Sigmoid colon (tissue), 7 donors: ENCODE results near the gene OR10G3. TPM values are rescaled to one million over a fixed set of nuclear protein-coding genes. Genes with fewer than 3 reads are reported as not detected.

Experiments used
- DNase-seq: peaks from one replicate; pipeline ENCODE4 v3.0.0-alpha.2; 2019
- H3K27ac ChIP-seq, 4 donors: fragments of 200-600 bp; sonication (generic); one replicate each; pipeline ENCODE4 v1.5.1; 2016 to 2019; ENCODE audit warnings: mild to moderate bottlenecking in 1 of 4
- H3K27me3 ChIP-seq, 3 donors: fragments of 200-600 bp; sonication (generic); one replicate each; pipeline ENCODE4 v1.5.1; 2019; ENCODE audit warnings: mild to moderate bottlenecking in 1 of 3
- H3K36me3 ChIP-seq, 4 donors: fragments of 200-600 bp; sonication (generic); one replicate each; pipeline ENCODE4 v1.5.1; 2016 to 2019
- H3K4me1 ChIP-seq, 4 donors: fragments of 200-600 bp; sonication (generic); one replicate each; pipeline ENCODE4 v1.5.1; 2017 to 2019
- H3K4me3 ChIP-seq, 4 donors: fragments of 200-600 bp; sonication (generic); one replicate each; pipeline ENCODE4 v1.5.1; 2017 to 2019; ENCODE audit warnings: mild to moderate bottlenecking in 2 of 4, moderate library complexity in 1 of 4
- H3K9me3 ChIP-seq, 4 donors: fragments of 200-600 bp in 3 of 4; sonication (generic) in 3 of 4; one replicate each; pipeline versions ENCODE4 v1.5.1 to v1.6.1; 2013 to 2019
- CTCF ChIP-seq, 4 experiments: fragments of 450-650 bp in 3 of 4; fragments of 200-600 bp in 1 of 4; IDR thresholded peaks; one replicate each; pipeline ENCODE4 v1.5.1; 2016 to 2019; ENCODE audit warnings: antibody characterized with exemption in 4 of 4, mild to moderate bottlenecking in 3 of 4, moderate library complexity in 2 of 4
- EP300 ChIP-seq, 4 donors: sonication (generic); formaldehyde crosslinking; IDR thresholded peaks; one replicate each; pipeline ENCODE4 v1.6.1; 2017; ENCODE audit warnings: antibody characterized with exemption in 4 of 4
- POLR2A ChIP-seq, 2 donors: fragments of 450-650 bp; IDR thresholded peaks; one replicate each; pipeline ENCODE4 v1.6.1; 2016; ENCODE audit warnings: antibody characterized with exemption in 2 of 2, mild to moderate bottlenecking in 2 of 2, moderate library complexity in 2 of 2
- POLR2AphosphoS5 ChIP-seq, 4 donors: sonication (generic); formaldehyde crosslinking; IDR thresholded peaks; one replicate each; pipeline ENCODE4 v1.6.1; 2017; ENCODE audit warnings: antibody characterized with exemption in 4 of 4
- whole genome bisulfite sequencing, 2 donors: extraction: QIAGEN DNeasy Blood & Tissue Kit; methylation state at CpG; one replicate each; pipeline ENCODE4 v1.1.7; 2013; 5-methylcytosine and 5-hydroxymethylcytosine counted together
- intact Hi-C: fragments of 100-400 bp; cut with DNase I; formaldehyde crosslinking; loops from one replicate; pipeline ENCODE4 v1.15.1; 2023
- polyA plus RNA-seq, 3 donors: library from polyadenylated mRNA; stranded (reverse); fragments of 200-250 nt; gene quantifications; one replicate each; pipeline ENCODE4 v1.2.3, GENCODE V29; 2013
- total RNA-seq, 4 donors: library from RNA; depleted of rRNA; stranded (reverse); fragments of >200 nt; gene quantifications; one replicate each; pipeline ENCODE4 v1.1.0, GENCODE V29; 2016
- donor health status: healthy with polysubstance abuse.
- donor health status: Bipolar disorder and iron deficiency.
- donor health status: healthy.

The OR10G3 gene
- total and polyA plus RNA-seq, 7 donors, result not detected

- peaks cover 0 to 47% (median 9%) of the 10 kb centered on the region in 3 donors for H3K27me3 ChIP-seq
- no peak for DNase-seq
- peaks cover 0 to 14% (median 9%) of the 10 kb centered on the region in 4 donors for H3K4me1 ChIP-seq
- TF ChIP-seq POLR2A (IDR thresholded peaks at IDR 0.05) (no peak), EP300 (IDR thresholded peaks at IDR 0.05) (no peak), POLR2AphosphoS5 (IDR thresholded peaks at IDR 0.05) (no peak), CTCF (IDR thresholded peaks at IDR 0.05) (no peak)
- no peak overlapping the region for H3K27ac ChIP-seq
- H3K9me3 ChIP-seq, result no peaks in the 10 kb centered on the region
- H3K4me3 ChIP-seq, result peak overlapping the region in 3 of 4 donors; percentile 35 to 46 (median 44)
- WGBS, 2 donors, result 23 to 40% methylated on average over 6 of the region's 6 CpGs
- no peaks in the 10 kb centered on the region for H3K36me3 ChIP-seq
- intact Hi-C loops, result no loop called here
These were observed 44.1 kb downstream of the OR10G3 start for GRCh38 chr14:21535545-21536417.

- 72 to 88% methylated on average over 4 of the region's 4 CpGs for WGBS, 2 donors
- peaks cover 0 to 43% (median 9%) of the 10 kb centered on the region in 3 donors for H3K27me3 ChIP-seq
These were observed 45.3 kb downstream of the OR10G3 start for GRCh38 chr14:21534576-21534975.

GRCh38 chr14:21533294-21533693 is 46.6 kb downstream of the OR10G3 start:
- DNase-seq, result no peak
- no peak for TF ChIP-seq POLR2AphosphoS5 (IDR thresholded peaks at IDR 0.05)
- Histone ChIP-seq H3K9me3 (no peaks in the 10 kb centered on the region), H3K36me3 (no peaks in the 10 kb centered on the region), H3K27ac (no peak overlapping the region), H3K4me1 (peaks cover 0 to 14% (median 9%) of the 10 kb centered on the region in 4 donors), H3K27me3 (peaks cover 0 to 36% (median 0%) of the 10 kb centered on the region in 3 donors), H3K4me3 (no peak overlapping the region)
- intact Hi-C loops, result no loop called here

More at GRCh38 chr14:21534576-21534975, 45.3 kb downstream of the OR10G3 start:
- DNase-seq, result no peak
- Histone ChIP-seq H3K4me3 (no peak overlapping the region), H3K27ac (no peak overlapping the region), H3K4me1 (peaks cover 0 to 14% (median 9%) of the 10 kb centered on the region in 4 donors), H3K36me3 (no peaks in the 10 kb centered on the region), H3K9me3 (no peaks in the 10 kb centered on the region)
- intact Hi-C loops, result no loop called here
- TF ChIP-seq EP300 (IDR thresholded peaks at IDR 0.05), result no peak
- no peak for TF ChIP-seq POLR2A (IDR thresholded peaks at IDR 0.05)
- no peak for TF ChIP-seq CTCF (IDR thresholded peaks at IDR 0.05)
- TF ChIP-seq POLR2AphosphoS5 (IDR thresholded peaks at IDR 0.05), result no peak

GRCh38 chr14:21529515-21529914 is 50.4 kb downstream of the OR10G3 start:
- Histone ChIP-seq H3K36me3 (no peaks in the 10 kb centered on the region), H3K27ac (no peak overlapping the region), H3K4me3 (no peak overlapping the region), H3K4me1 (peaks cover 0 to 18% (median 14%) of the 10 kb centered on the region in 4 donors), H3K9me3 (no peaks in the 10 kb centered on the region), H3K27me3 (peaks cover 0 to 4% (median 0%) of the 10 kb centered on the region in 3 donors)
- TF ChIP-seq POLR2A (IDR thresholded peaks at IDR 0.05) (no peak), EP300 (IDR thresholded peaks at IDR 0.05) (no peak), CTCF (IDR thresholded peaks at IDR 0.05) (no peak), POLR2AphosphoS5 (IDR thresholded peaks at IDR 0.05) (no peak)
- no peak for DNase-seq
- intact Hi-C loops, result no loop called here
- WGBS, 2 donors, result 94 to 98% methylated on average over 1 of the region's 1 CpG
